Measurements from ENCODE around the gene DYRK2.

Gene DYRK2

DNA sequence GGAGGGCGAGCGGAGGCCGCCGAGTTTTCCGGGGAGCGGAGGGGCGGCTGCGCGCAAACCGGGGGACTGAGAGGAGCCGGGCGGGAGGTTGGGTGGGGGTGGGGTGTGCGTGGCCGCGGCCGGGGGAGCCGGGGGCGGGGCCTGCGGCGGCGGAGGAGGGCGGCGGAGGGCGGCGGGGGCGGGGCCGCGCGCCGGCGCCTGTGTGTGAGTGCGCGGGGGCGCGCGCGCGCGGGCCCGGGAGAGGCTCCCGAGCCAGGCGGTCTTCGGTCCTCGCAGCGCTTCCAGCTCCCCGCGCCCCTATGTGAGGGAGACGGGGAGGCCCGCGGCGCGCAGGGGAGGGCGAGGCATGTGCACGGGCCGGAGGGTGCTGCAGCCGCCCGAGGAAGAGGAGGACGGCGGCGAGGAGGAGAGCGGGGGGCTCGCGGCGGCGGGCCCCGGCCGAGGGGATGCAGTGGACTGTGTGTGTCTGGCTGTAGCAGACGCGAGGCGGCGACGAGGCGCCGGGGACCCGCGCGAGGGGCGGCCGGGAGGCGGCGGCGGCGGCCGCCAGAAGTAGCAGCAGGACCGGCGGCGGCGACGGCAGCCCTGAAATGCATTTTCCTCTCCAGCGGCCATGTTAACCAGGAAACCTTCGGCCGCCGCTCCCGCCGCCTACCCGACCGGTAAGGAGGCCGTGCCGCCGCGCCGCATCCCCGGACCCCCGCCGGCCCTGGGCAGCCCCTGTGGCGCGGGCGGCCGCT, at the start of gene DYRK2:
DYRK2 (plus strand) TSS at position 225 of the 740 bp plus-strand sequence; CDS start at position 614, 389 bp downstream.
- Histone ChIP-seq H3K27me3 (ENCODE audit: insufficient read depth, poor library complexity, severe bottlenecking) (no peaks in the 10 kb centered on the region), H3K27ac (ENCODE audit: poor library complexity, severe bottlenecking) (peak within 1 kb of the TSS; percentile 70), H3K4me3 (ENCODE audit: severe bottlenecking) (peak within 1 kb of the TSS; percentile 97), H3K9me3 (ENCODE audit: severe bottlenecking) (no peaks in the 10 kb centered on the region), H3K4me1 (ENCODE audit: insufficient read depth, poor library complexity, severe bottlenecking) (peaks cover 34% of the 10 kb centered on the region), H3K36me3 (ENCODE audit: low read depth) (no peaks in the 10 kb centered on the region)
- ATAC-seq (ENCODE audit: low read depth): peak; percentile 48
- TF ChIP-seq, protein P1, sequence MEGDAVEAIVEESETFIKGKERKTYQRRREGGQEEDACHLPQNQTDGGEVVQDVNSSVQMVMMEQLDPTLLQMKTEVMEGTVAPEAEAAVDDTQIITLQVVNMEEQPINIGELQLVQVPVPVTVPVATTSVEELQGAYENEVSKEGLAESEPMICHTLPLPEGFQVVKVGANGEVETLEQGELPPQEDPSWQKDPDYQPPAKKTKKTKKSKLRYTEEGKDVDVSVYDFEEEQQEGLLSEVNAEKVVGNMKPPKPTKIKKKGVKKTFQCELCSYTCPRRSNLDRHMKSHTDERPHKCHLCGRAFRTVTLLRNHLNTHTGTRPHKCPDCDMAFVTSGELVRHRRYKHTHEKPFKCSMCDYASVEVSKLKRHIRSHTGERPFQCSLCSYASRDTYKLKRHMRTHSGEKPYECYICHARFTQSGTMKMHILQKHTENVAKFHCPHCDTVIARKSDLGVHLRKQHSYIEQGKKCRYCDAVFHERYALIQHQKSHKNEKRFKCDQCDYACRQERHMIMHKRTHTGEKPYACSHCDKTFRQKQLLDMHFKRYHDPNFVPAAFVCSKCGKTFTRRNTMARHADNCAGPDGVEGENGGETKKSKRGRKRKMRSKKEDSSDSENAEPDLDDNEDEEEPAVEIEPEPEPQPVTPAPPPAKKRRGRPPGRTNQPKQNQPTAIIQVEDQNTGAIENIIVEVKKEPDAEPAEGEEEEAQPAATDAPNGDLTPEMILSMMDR (IDR thresholded peaks at IDR 0.05; ENCODE audit: poor library complexity, severe bottlenecking): no peak
- peak; percentile 76 for DNase-seq (ENCODE audit: low spot score)

DNA sequence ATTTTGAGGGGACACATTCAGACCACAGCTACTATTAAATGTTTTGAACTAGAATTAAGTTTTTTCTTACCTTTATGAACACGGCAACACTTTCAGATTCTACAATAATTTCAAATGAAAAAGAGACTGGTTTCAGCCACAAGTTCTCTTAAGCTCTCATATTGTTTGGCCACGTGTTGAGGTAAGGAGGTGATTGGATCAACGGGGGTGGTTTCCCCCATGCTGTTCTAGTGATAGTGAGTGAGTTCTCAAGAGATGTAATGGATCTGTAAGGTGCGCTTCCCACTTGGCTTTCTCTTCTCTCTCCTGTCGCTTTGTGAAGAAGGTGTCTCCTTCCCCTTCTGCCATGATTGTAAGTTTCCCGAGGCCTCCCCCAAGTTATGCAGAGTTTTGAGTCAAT, 48.9 kb upstream of the DYRK2 start:
- DNase-seq (ENCODE audit: low spot score) (no peak), ATAC-seq (ENCODE audit: low read depth) (no peak)
- Histone ChIP-seq H3K36me3 (ENCODE audit: low read depth) (no peaks in the 10 kb centered on the region), H3K27me3 (ENCODE audit: insufficient read depth, poor library complexity, severe bottlenecking) (no peaks in the 10 kb centered on the region), H3K27ac (ENCODE audit: poor library complexity, severe bottlenecking) (no peak overlapping the region), H3K4me1 (ENCODE audit: insufficient read depth, poor library complexity, severe bottlenecking) (no peaks in the 10 kb centered on the region), H3K4me3 (ENCODE audit: severe bottlenecking) (no peak overlapping the region), H3K9me3 (ENCODE audit: severe bottlenecking) (no peaks in the 10 kb centered on the region)
- TF ChIP-seq, protein P1 (IDR thresholded peaks at IDR 0.05; ENCODE audit: poor library complexity, severe bottlenecking): no peak

DNA sequence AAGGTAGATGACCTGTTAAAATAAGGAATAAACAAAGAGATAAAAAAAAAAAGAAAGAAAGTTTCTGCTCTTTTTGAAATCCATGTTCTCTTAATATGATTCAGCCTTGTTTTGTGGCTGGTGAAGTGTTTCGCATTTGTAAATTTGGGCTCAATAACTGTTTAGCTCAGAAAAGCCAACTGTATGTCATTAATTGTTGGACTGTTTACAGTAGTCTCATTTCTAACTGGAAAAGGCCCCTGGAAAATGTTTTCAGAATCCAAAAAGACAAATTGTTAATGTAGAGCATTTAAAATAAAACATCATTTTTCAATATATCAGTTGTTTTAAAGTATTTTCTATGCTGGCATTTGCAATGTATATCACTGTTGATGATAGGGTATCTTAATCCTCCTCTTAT, 47.4 kb upstream of the DYRK2 start:
- Histone ChIP-seq H3K27ac (ENCODE audit: poor library complexity, severe bottlenecking) (no peak overlapping the region), H3K36me3 (ENCODE audit: low read depth) (no peaks in the 10 kb centered on the region), H3K4me1 (ENCODE audit: insufficient read depth, poor library complexity, severe bottlenecking) (no peaks in the 10 kb centered on the region), H3K4me3 (ENCODE audit: severe bottlenecking) (no peak overlapping the region), H3K27me3 (ENCODE audit: insufficient read depth, poor library complexity, severe bottlenecking) (no peaks in the 10 kb centered on the region), H3K9me3 (ENCODE audit: severe bottlenecking) (no peaks in the 10 kb centered on the region)
- TF ChIP-seq, protein P1 (IDR thresholded peaks at IDR 0.05; ENCODE audit: poor library complexity, severe bottlenecking): no peak
- DNase-seq (ENCODE audit: low spot score): no peak
- ATAC-seq (ENCODE audit: low read depth): no peak

DNA sequence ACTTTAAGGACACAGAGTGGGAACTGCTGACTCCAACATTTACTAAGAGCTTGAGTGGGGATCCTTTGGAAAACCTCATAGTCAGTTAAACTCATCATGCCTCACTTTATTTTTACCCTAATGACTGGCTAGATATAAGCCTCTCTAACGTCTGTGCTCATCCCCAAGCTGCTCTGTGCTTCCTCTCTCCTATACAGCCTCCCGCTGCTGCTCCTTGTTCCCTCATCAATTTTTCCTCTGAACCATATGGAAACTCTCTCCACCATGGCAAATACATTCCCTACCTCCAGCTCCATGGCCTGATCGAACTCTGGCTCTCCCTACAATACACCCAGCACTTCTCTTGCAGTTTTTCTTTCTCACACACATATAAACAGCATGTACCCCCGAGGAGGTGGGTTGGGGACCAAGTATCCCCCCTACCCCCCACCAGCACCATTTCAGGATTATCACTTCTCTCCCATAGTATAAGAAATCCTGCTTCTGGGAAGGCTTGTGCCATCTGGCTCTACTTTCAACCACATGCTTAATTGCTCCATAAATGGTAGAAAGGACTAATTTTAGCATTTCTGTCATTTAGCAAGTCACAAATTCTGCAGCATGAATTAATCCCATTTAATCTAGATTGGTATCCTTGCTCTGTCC, 39.2 kb upstream of the DYRK2 start:
- ATAC-seq (ENCODE audit: low read depth) (no peak), DNase-seq (ENCODE audit: low spot score) (no peak)
- H3K4me3 ChIP-seq (ENCODE audit: severe bottlenecking): no peak overlapping the region
- no peaks in the 10 kb centered on the region for H3K36me3 ChIP-seq (ENCODE audit: low read depth)
- H3K4me1 ChIP-seq (ENCODE audit: insufficient read depth, poor library complexity, severe bottlenecking): no peaks in the 10 kb centered on the region
- no peak overlapping the region for H3K27ac ChIP-seq (ENCODE audit: poor library complexity, severe bottlenecking)
- H3K9me3 ChIP-seq (ENCODE audit: severe bottlenecking): no peaks in the 10 kb centered on the region
- TF ChIP-seq, protein P1 (IDR thresholded peaks at IDR 0.05; ENCODE audit: poor library complexity, severe bottlenecking): no peak
- H3K27me3 ChIP-seq (ENCODE audit: insufficient read depth, poor library complexity, severe bottlenecking): no peaks in the 10 kb centered on the region

DNA sequence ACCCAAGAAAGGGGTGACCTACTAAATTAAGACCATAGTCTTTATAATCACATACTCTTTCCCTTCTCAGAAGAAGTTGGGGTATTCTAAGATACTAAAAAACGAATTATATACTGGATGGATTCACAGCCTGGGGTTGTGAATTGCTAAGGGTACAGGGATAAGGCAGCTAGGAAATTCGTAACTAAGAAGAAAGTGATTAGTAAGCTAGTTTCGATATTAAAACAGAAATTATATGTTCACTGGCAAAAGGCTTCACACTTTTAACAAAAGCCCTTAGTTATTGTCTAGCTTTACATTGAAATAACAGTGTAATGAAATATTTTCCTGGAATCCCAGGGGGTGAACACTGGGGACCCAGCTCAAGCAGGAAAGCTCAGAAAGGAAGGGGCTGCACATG, 35.5 kb upstream of the DYRK2 start:
- H3K27me3 ChIP-seq (ENCODE audit: insufficient read depth, poor library complexity, severe bottlenecking): no peaks in the 10 kb centered on the region
- no peak overlapping the region for H3K4me3 ChIP-seq (ENCODE audit: severe bottlenecking)
- no peaks in the 10 kb centered on the region for H3K4me1 ChIP-seq (ENCODE audit: insufficient read depth, poor library complexity, severe bottlenecking)

More for the DNA sequence above, 35.5 kb upstream of the DYRK2 start:
- Histone ChIP-seq H3K36me3 (ENCODE audit: low read depth) (no peaks in the 10 kb centered on the region), H3K9me3 (ENCODE audit: severe bottlenecking) (no peaks in the 10 kb centered on the region), H3K27ac (ENCODE audit: poor library complexity, severe bottlenecking) (no peak overlapping the region)
- TF ChIP-seq, protein P1 (IDR thresholded peaks at IDR 0.05; ENCODE audit: poor library complexity, severe bottlenecking): no peak
- ATAC-seq (ENCODE audit: low read depth) (no peak), DNase-seq (ENCODE audit: low spot score) (no peak)

Data from RWPE2 (cell line).